Heart left ventricle (tissue), 13 donors: ENCODE results near the gene PBX3.

Source experiments
- POLR2A ChIP-seq, 2 donors: fragments of 450-650 bp; IDR thresholded peaks; one replicate each; pipeline ENCODE4 v1.6.1; 2017; ENCODE audit warnings: antibody characterized with exemption in 2 of 2, mild to moderate bottlenecking in 2 of 2, moderate library complexity in 2 of 2
- TF ChIP-seq, protein P1 (sequence below), 12 donors: fragments of 200-600 bp; sonication (generic) in 4 of 12; IDR thresholded peaks; one replicate each; pipeline versions ENCODE4 v1.5.0 to v1.8.0; 2018 to 2022; ENCODE audit warnings: antibody characterized with exemption in 12 of 12, mild to moderate bottlenecking in 5 of 12
- donor health status: ischemic (EF 13 %, LVEDD 7.1; RV severe dilation, severe dysfunction).
- donor health status: DM: no; HTN: yes; CAD: no.
- donor health status: DM: no; HTN: no; CAD: no.
- donor health status: ischemic (EF 25% LVEDD 6.9; RV normal size, moderate dysfunction).
- donor health status: ischemic (EF 25% LVEDD 5.7; RV mildly dilated, moderate dysfunction).
- donor health status: ischemic (EF 35%, LVEDD 5.7; RV mildly dilated, moderate dysfunction).
- donor health status: nonischemic (EF 11% LVEDD 7.7; RV severe dilation, severe dysfunction).
- donor health status: DM: yes; HTN: yes; CAD: no.
- donor health status: PGD.
- donor health status: ischemic (EF 29% LVEDD 5.4; RV normal size, mild dysfunction).
- donor health status: nonischemic (EF 23%, LVEDD 6.1; RV moderate dilation, normal function).

DNA sequence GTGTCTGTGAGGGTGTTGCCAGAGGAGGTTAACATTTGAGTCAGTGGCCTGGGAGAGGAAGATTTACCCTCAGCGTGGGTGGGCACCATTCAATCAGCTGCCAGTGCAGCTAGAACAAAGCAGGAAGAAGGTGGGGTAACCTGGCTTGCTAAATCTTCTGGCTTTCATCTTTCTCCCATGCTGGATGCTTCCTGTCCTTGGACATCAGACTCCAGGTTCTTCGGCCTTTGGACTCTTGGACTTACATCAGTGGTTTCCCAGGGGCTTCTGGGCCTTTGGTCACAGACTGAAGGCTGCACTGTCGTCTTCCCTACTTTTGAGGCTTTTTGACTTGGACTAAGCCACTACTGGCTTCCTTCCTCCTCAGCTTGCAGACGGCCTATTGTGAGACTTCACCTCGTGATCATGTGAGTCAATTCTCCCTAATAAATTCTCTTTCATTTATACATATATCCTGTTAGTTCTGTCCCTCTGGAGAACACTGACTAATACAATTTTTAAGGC, 38.1 kb downstream of the PBX3 start:
- TF ChIP-seq POLR2A (IDR thresholded peaks at IDR 0.05) = no peak
- TF ChIP-seq, protein P1, sequence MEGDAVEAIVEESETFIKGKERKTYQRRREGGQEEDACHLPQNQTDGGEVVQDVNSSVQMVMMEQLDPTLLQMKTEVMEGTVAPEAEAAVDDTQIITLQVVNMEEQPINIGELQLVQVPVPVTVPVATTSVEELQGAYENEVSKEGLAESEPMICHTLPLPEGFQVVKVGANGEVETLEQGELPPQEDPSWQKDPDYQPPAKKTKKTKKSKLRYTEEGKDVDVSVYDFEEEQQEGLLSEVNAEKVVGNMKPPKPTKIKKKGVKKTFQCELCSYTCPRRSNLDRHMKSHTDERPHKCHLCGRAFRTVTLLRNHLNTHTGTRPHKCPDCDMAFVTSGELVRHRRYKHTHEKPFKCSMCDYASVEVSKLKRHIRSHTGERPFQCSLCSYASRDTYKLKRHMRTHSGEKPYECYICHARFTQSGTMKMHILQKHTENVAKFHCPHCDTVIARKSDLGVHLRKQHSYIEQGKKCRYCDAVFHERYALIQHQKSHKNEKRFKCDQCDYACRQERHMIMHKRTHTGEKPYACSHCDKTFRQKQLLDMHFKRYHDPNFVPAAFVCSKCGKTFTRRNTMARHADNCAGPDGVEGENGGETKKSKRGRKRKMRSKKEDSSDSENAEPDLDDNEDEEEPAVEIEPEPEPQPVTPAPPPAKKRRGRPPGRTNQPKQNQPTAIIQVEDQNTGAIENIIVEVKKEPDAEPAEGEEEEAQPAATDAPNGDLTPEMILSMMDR (IDR thresholded peaks at IDR 0.05) = no peak
